ENCODE measurements around the gene KCNK5. TPM values are rescaled to one million over a fixed set of nuclear protein-coding genes. Genes with fewer than 3 reads are reported as not detected.

The KCNK5 gene
- total and polyA plus RNA-seq, 9 of the 15 experiments (the other 6 are each of a cell fraction or from before 2014, with no cell fraction given) = 1.5 to 45.8 (median 25.8) TPM

DNA sequence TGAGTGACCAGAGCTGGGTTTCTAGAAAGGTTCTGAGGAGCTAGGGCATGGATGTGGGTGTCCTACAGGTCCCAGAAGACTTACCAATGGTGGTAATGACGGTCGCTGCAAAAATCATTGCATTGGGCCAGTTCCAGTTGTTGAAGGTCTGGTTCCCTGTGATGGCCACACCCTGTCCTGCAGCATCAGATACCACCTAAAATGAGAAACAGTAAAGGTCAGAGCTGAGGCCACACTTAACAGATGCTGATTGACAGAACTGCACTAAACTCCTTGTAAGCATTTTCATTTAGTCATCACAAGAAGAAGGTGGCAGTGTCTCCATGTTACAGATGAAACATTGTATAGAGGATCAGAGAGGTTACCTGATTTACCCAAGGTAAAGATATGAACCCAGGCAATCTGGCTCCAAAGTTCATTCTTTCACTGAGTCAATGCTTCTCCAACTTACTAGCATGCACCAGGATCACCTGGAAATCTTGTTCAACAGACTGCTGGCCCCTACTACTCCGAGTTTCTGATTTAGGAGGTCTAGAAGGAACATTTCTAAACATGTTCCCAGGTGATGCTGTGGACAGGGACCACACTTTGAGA, 33.4 kb downstream of the KCNK5 start (continued):
- TF ChIP-seq E2F4 (CRISPR knock-in tag; IDR thresholded peaks at IDR 0.05; ENCODE audit: low read depth) (no peak), RUNX1 (IDR thresholded peaks at IDR 0.05; ENCODE audit: low read depth) (no peak), ZC3H8 (IDR thresholded peaks at IDR 0.05) (no peak), KHSRP (IDR thresholded peaks at IDR 0.05) (no peak), U2AF2 (optimal IDR thresholded peaks at IDR 0.05; ENCODE audit: low read depth, low read length) (no peak), ZSCAN29 (IDR thresholded peaks at IDR 0.05) (no peak), NFE2 (IDR thresholded peaks at IDR 0.05; ENCODE audit: low read depth) (no peak), ZNF12 (CRISPR knock-in tag; IDR thresholded peaks at IDR 0.05) (no peak), MTA3 (IDR thresholded peaks at IDR 0.05; ENCODE audit: borderline replicate concordance) (no peak), GTF2F1 (IDR thresholded peaks at IDR 0.05; ENCODE audit: low read depth, low read length) (no peak), MBD2 (IDR thresholded peaks at IDR 0.05; ENCODE audit: borderline replicate concordance, low read depth) (no peak), CREBBP (IDR thresholded peaks at IDR 0.05; ENCODE audit: low read depth, low read length) (no peak), BACH1 (tag; IDR thresholded peaks at IDR 0.05) (no peak), RBM39 (optimal IDR thresholded peaks at IDR 0.05; ENCODE audit: low read depth, low read length) (no peak), ATF7 (IDR thresholded peaks at IDR 0.05) (no peak), CBFA2T2 (conservative IDR thresholded peaks at IDR 0.05) (peak; percentile 40), RBM25 (IDR thresholded peaks at IDR 0.05; ENCODE audit: low read depth, low read length, severe bottlenecking) (no peak), PHTF2 (CRISPR knock-in tag; IDR thresholded peaks at IDR 0.05) (no peak), MAFK (IDR thresholded peaks at IDR 0.05; ENCODE audit: low read length) (no peak), CTBP1 (IDR thresholded peaks at IDR 0.05; ENCODE audit: borderline replicate concordance) (peak; percentile 48; the same call in 1 of the 2 replicates), ZNF316 (IDR thresholded peaks at IDR 0.05) (peak; percentile 43; the same call in 1 of the 2 replicates), HDAC2 (IDR thresholded peaks at IDR 0.05) (no peak), ZNF584 (CRISPR knock-in tag; IDR thresholded peaks at IDR 0.05; ENCODE audit: low read depth) (no peak), ZBTB1 (CRISPR knock-in tag; IDR thresholded peaks at IDR 0.05; ENCODE audit: borderline replicate concordance, low read depth) (no peak), TAF15 (IDR thresholded peaks at IDR 0.05; ENCODE audit: low read depth, low read length) (no peak), TEAD4 (IDR thresholded peaks at IDR 0.05; ENCODE audit: low read length) (peak; percentile 49), TEAD4 (CRISPR knock-in tag; IDR thresholded peaks at IDR 0.05; ENCODE audit: borderline replicate concordance) (no peak), ZNF696 (CRISPR knock-in tag; conservative IDR thresholded peaks at IDR 0.05) (no peak), GTF2E2 (tag; IDR thresholded peaks at IDR 0.05) (no peak)
- TF ChIP-seq, protein P1, sequence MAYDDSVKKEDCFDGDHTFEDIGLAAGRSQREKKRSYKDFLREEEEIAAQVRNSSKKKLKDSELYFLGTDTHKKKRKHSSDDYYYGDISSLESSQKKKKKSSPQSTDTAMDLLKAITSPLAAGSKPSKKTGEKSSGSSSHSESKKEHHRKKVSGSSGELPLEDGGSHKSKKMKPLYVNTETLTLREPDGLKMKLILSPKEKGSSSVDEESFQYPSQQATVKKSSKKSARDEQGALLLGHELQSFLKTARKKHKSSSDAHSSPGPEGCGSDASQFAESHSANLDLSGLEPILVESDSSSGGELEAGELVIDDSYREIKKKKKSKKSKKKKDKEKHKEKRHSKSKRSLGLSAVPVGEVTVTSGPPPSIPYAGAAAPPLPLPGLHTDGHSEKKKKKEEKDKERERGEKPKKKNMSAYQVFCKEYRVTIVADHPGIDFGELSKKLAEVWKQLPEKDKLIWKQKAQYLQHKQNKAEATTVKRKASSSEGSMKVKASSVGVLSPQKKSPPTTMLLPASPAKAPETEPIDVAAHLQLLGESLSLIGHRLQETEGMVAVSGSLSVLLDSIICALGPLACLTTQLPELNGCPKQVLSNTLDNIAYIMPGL (CRISPR knock-in tag; IDR thresholded peaks at IDR 0.05) = no peak
